HG02623 (cell line): Measurements from ENCODE around the gene HIPK4.
"Not testable (repeated sequence)": the region's sequence is repeated elsewhere in the genome, so short reads cannot be mapped to it uniquely, and the experiment has no call there.

Experiments
- ATAC-seq: cut with Tn5 transposase; IDR thresholded peaks from one replicate; pipeline ENCODE4 v1.9.1; 2021; ENCODE audit warnings: moderate library complexity; ENCODE audit not compliant: unreplicated experiment

Gene HIPK4

DNA sequence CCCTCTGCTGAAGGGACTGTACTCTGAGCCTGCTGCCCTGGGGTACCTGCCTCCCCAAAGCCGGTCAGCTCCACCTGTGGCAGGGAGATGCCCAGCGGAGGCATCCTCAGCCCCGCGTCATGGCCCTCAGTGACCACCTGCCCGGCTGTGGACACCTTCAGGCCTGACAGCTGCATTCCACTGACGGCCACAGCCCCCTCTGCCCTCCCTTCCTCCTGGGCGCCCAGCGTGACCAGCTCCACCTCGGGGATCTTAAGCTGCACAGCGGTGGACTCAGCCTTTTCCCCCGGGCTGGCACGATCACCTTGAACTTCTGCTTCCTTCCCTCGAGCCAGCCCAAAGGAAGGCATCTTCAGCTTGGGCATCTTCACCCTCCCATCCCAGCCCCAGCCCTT, 4.8 kb upstream of the HIPK4 start:
- ATAC-seq, result no peak

DNA sequence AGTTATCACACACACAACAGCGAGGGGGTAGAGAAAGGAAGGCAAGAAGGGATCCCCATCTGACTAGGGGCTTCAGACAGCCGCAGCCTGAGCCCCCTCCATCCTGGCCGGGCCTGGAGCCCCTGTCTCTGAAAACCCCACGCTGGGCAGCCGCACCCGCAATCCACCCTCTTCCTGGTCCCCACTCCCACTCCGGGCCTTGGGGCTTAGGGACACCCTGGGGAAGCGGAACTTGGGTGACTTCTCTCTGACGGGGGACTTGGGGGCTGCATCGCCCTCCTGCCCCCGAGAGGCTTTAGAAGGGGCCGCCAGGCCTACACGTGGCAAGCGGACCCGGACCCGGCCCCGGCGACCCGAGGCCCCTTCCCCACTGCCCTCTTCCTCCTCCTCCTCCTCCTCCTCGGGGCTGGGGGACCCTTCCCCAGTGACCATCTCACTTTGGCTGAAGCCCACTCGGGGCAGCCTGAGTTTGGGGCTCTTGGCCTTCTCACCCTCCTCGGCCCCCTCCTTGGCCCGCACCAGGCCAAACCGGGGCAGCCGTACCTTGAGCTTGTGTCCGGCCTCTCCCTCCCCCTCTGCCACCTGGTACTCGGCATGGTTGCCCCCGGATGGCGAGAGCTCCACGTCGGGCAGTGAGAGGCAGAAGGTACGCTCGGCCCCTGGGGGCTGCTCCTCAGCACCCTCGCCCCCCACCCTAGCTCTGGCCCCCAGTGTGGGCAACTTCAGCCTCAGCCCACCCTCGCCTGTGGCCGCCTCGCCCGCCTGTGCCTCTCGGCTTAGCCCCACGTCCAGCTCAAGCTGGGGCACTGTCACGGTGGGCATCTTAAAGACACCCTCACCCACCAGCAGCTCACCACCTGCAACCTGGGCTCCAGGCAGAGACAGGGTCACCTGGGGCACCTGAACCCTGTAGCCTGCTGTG, 4.2 kb upstream of the HIPK4 start:
- ATAC-seq, result no peak

DNA sequence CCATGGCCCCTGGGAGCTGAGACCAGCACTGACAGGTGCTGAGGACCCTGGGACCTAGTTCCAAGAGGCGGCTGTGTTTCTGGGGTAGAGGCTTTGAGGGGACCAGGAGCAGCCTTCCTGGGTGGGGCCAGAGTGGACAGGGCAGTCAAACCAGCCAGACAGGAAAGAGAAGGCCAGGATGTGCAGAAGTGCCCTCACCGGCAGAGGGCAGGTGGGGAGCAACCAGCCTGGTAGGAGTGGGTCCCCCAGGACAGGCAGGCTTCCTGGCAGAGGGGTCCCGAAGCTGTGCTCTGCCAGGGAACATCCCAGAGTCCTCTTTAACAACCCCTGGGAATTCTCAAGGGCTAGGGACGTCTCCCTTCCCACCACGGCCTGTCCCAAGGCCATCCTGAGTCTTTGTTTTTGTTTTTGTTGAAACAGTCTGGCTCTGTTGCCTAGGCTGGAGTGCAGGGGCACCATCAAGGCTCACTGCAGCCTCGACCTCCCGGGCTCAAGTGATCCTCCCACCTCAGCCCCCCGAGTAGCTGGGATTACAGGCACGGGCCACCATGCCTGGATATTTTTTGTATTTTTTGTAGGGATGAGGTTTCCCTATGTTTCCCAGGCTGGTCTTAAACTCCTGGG, 3.0 kb upstream of the HIPK4 start:
- no peak for ATAC-seq

DNA sequence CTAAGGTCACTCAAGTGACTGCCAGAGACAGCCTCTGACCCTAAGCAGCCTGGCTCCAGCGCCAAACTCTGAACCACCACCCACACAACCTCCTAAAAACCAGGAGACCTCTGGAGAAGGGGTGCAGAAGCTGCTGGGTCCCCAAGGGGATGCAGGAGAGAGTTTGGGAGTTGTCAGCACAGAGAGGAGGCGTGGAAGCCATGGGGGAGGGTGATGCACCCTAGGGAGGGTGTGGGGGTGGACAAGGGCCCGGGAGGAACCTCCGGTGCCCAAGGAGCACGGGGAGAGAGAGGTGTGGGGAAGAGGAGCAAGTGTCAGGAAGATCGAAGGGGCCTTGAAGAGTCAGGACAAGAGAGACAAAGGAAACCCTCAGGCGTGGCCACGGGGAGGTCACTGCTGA, 2.1 kb upstream of the HIPK4 start:
- no peak for ATAC-seq

DNA sequence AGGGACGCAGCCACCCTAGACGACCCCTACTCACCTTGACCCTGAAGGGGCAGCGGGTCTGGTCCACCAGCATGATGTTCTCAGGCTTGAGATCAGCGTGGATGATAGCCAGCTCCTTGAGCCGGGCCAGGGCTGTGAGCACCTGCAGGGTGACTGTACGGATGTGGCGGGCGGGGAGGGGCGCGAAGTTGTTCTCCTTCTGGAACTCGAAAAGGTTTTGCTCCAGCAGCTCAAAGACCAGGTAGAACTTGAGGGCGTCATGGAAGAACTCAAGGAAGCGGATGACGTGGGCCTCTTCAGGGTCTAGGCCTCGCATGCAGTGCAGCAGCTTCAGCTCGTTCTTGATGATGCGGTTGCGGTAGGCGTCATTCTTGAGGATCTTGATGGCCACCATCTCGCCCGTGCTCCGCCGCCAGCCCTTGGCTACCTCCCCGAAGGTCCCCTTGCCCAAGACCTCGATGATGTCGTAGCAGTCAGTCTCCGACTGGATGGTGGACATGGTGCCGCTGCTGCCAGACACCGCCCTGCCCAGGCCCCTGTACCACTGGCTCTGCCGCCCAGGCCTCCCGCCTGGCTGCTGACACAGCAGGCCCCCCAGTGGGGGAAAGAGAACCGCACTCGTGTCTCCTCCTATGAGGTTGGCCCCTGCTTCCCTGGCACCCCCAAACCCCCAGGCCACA, 437 bp downstream of the HIPK4 start:
- ATAC-seq, result no peak

DNA sequence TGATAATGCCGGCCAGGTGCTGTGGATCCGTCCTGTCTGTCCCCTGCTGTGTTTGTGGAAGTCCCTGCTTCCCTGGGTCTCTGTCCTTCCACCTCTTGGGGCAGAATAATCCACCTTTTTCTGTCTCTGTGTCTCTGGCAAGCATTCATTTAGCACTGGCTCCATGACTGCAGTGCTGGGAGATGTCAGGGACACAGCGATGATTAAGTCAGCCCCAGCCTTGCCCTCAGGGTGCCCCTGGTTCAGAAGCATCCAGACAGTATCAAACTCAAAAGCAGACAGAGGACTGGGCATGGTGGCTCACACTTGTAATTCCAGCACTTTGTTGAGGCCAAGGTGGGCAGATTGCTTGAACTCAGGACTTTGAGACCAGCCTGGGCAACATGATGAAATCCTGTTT, 1.5 kb downstream of the HIPK4 start:
- ATAC-seq, result no peak

DNA sequence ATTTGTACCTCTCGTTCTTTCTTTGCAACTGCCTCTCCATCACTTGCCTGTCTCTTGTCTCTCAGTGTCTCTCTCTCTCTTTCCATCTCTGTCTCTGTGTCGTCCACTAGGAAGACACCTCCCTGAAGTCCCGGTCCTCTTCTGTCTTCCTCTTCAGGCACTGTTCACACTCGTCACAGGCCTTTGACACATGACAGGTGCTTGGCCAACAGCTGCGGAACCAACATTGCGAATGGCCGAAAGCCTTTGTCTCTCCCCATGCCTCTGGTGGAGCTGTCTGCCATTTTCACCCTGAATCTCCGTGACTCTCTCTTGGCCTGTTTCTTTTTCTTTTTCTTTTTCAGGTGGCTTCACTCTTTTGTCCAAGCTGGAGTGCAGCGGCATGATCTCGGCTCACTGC, 2.8 kb downstream of the HIPK4 start:
- no peak for ATAC-seq

DNA sequence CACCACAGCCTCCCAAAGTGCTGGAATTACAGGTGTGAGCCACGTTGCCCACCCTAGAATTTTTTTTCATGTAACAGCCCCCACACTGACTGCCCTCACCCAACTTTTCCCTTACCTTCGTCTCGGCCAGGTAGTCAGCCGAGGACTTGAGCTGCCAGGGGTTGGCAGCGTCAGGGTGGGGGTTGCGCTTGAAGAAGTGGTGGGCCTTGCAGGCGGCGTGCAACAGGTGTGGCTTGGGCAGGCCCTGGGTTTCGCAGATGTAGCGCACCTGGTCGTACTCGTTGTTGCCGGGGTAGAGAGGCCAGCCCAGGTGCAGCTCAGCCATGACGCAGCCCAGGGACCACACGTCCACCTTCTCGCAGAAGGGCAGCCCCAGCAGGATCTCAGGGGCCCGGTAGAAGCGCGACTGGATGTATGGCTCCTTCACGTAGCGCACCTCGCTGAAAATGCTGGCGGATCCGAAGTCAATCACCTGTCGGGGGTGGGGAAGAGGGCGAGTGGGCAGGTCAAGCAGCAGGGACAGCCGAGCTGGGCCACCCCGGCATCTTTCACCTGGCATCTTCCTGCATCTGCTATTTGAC, 6.2 kb downstream of the HIPK4 start:
- ATAC-seq, result no peak

DNA sequence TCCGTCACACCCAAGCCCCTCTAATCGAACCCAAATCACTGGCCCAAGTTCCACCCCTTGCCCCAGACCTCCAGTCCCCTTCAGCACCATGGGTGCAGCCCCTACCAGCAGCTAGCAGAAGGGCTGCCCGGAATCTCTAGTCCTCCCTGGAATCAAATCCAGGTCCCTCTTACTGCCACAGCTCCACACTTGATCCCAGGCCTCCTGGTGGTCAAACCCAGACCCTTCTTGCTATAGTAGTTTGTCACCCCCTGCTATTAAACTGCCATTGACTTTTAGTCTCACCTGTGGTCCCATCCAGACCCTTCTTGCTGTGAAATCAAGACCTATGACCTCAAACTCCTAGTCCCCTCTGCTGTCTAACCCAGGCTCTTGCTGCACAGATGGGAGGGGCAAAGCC, 8.7 kb downstream of the HIPK4 start:
- no peak for ATAC-seq

DNA sequence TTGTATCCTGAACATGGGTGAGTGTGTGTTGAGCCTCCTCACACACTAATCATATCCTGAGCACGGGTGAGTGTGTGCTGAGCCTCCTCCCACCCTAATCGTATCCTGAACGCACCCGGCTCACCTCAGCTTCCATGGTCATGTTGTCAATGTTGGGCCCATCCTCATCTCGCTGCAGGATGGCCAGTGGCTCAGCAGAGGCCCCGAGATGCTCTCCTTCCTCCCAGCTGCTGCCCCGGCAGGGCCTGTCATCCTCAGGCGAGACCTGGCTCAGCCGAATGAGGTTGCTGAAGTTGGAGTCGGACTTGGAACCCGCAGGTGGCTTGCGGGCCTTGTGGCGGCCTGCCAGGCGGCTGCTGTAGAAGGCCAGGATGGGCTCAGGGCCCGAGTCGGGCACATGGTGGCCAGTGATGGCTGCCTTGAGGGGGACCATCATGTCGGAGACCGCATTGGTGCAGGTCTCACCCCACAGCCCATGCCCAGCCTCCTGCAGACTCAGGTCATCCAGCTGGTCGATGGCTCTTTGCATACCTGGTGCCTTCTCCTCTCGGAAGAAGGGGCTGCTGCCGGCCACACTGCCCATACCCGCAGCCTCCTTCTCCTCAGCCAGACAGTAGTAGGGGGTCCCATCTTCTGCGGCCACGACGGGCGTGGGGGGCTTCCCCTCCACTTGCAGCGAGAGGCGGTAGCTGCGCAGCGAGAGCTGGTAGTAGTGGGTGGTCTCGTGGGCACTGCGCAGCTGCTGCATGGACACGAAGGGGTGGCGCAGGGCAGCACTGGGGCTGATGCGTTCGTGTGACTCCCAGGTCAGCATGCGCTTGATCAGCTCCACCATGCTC, 9.6 kb downstream of the HIPK4 start:
- ATAC-seq, result no peak

DNA sequence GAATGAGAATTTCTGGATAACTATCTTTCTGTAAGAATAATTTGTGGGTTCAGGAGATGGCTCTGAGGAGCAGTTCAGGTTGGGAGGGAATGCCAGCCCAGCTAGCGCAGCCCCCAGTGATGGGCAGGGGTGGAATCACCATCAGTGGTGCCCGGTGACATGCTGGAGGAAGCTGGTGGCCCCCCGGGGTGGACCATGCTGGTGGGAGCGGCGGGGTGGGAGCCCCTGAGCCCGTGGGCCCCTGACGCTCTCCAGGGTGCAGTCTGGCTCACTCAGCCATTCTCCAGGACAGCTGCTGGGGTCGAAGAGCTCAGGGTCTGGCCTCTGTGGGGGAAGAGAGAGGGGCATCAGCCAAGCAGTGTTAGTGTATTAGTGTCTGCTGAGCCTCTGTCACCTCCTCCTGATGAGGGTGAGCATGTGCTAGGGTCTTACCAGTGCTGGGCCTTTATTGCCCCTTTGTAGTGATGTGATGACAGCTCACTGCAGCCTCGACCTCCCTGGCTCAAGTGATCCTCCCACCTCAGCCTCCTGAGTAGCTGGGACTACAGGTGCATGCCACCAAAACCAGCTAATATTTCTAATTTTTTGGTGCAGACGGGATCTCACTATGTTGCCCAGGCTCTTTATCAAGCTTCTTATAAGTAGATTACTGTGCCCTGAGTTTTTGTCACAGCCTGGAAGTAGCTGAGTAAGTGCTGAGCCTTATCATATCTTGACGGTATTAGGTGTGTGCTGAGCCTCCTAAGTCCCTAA, 10.4 kb downstream of the HIPK4 start:
- ATAC-seq, result no peak

DNA sequence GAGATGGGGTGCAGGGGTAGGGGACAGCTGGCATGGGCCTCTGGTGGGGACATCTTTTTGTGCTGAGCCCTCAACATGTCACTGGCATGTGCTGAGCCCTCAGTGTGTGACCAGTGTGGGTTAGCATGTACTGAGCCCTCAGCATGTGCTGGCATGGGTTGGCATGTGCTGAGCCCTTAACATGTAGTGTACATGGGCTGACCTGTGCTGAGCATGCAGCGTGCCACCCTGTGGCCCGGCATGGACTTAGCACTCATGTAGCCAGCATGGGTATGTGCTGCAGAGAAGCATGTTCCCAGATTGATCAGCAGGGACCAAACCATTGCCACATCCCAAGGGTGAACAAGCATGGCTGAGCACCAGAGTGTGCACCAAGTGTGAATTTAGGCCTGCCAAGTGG, 11.5 kb downstream of the HIPK4 start:
- no peak for ATAC-seq

DNA sequence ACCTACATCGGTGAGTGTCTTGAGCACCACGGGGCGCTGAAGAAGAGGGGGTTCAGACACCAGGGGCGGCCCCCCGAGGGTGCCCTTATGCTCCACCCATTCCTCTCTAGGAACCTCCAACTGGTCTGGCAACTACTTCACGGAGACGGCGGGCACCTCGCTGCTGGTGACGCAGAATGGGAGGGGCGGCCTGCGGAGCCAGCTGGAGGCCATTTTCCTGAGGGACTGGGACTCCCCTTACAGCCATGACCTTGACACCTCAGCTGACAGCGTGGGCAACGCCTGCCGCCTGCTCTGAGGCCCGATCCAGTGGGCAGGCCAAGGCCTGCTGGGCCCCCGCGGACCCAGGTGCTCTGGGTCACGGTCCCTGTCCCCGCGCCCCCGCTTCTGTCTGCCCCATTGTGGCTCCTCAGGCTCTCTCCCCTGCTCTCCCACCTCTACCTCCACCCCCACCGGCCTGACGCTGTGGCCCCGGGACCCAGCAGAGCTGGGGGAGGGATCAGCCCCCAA, 12.1 kb downstream of the HIPK4 start:
- ATAC-seq, result no peak

DNA sequence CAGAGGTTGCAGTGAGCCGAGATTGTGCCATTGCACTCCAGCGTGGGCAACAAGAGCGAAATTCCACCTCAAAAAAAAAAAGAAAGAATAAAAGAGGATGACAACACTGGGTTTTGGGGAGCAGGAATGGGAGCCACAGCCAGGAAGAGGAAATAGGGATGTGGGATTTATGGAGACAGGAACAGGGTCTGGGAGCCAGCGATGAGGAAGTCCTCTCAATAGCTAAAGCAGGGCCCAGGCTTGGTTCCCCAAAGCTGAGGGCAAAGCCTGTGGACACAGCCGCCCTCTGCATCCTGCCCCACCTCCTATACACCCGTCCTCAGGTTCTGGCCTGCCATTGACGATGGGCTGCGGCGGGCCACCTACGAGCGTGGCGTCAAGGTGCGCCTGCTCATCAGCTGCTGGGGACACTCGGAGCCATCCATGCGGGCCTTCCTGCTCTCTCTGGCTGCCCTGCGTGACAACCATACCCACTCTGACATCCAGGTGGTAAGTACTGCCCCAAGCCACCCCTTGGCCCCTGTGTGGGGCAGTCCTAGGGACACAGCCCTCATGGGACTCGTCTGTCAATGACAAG, 13.6 kb downstream of the HIPK4 start:
- ATAC-seq, result no peak

DNA sequence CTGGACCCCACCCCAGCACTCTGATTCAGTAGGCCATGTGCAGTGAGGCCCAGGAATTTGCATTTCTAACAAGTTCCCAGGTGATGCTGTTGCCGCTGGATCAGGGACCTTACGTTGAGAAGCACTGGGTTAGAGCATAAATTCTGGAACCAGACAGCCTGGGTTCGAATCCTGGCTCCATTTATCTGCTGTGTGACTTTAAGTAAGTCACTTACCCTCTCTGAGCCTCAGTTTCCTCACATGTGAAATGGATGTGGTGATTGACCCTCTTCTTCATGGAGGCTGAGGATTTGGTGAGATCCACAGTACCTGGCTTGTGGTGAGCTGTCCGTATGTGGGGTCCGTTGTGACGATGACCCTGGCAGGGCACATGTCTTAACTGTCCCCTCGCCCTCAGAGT, 15.9 kb downstream of the HIPK4 start:
- no peak for ATAC-seq

DNA sequence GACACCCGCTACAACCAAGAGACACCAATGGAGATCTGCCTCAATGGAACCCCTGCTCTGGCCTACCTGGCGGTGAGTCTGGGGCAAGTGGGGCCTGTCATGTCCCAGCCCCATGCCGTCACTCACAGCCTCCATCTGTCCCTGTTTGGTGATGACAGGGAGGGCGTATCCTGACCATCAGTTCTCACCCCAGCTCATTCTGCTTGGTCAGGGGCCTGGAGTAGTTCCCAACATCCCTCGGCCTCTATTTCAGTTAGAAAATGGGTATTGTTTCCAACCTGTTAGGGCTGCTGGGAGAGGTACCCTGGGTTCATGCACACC, 18.2 kb downstream of the HIPK4 start:
- no peak for ATAC-seq

DNA sequence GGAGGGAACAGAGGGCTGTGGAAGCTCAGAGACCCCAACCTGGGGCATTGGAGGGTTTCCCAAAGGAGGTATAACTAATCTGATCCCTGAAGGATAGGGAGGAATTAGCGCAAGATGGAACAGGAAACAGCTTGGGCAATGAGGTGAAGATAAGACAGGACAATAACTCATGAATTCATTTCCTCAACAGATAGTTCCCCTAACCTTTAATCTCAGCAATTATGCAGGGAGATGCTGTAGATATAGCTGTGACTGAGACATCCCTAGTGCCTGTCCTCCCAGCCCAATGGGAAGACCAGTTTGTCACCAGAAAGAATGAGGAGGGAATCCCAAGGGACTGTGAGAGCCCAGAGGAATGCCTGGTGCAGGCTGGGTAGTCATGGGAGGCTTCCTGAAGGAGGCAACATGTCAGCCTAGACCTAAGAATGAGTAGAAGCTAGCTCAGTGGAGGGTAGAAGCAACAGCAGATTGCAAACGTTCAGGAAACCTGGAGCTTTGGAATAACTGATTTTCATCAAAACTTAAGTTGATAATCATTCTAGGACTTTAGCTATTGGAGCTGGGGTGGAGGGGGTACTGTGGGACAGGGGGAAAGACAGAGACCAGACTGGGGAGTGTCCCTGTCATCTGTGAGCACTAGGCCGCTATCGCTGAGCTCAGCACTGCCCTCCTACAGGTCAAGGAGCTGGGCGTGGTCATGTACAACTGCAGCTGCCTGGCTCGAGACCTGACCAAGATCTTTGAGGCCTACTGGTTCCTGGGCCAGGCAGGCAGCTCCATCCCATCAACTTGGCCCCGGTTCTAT, 18.8 kb downstream of the HIPK4 start:
- ATAC-seq, result no peak

DNA sequence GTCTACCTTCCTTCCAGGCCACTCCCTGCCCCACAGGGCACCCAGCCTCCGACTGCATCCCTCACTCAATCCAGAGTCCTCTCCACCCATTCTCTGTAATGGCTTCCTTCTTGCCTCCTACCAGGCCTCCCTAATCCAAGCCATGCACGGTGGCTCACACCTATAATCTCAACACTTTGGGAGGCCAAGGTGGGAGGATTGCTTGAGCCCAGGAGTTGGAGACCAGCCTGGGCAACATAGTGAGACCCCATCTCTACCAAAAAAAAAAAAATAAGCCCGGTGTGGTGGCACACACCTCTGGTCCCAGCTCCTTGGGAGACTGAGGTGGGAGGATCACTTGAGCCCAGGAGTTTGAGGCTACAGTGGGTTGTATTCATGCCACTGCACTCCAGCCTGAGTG, 19.7 kb downstream of the HIPK4 start:
- not testable (repeated sequence) for ATAC-seq

DNA sequence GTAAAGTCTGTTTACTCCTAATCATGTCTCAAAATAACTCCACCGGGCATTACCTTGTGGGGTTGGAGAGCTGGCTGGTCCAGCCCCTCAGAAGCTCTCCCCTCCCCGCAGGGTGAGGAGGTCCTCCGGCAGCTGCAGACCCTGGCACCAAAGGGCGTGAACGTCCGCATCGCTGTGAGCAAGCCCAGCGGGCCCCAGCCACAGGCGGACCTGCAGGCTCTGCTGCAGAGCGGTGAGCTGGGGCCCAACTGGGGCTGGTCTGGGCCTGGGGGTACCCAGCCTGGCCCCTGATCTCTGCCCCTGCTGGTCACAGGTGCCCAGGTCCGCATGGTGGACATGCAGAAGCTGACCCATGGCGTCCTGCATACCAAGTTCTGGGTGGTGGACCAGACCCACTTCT, 20.2 kb downstream of the HIPK4 start:
- ATAC-seq, result no peak
